ENCODE data around the gene PTPRC. TPM values are rescaled to one million over a fixed set of nuclear protein-coding genes. Genes with fewer than 3 reads are reported as not detected.

The PTPRC gene
- total RNA-seq, 1 donor from 2014 or later: not detected

DNA sequence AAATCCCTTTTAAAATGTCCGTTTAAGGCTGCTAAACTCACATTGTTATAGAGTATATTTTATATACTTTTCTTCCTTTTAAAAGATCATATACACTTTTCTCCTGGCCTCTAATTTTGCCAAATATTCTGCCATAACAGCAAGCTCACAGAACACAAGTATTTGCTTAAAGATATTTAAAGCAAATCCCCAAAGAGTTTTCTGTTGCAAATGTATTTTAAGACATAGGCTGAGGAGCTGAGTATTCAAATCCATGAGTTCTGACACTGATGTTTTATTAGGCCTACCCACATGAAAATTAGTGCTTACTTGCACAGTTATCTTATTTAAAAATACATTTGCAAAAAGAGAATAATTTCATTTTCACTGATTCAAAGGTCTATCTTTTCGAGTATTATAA, 1.7 kb upstream of the PTPRC start:
- no peak for DNase-seq (ENCODE audit: low read depth, low spot score)
- no peaks in the 10 kb centered on the region for H3K4me1 Mint-ChIP-seq
- no peaks in the 10 kb centered on the region for H3K27me3 Mint-ChIP-seq (ENCODE audit: low read depth)
- TF ChIP-seq CTCF (conservative IDR thresholded peaks at IDR 0.05): no peak
- no peaks in the 10 kb centered on the region for H3K9me3 Mint-ChIP-seq
- no peak overlapping the region for H3K27ac Mint-ChIP-seq (ENCODE audit: unreplicated experiment)
- H3K36me3 Mint-ChIP-seq (ENCODE audit: low read depth): no peaks in the 10 kb centered on the region
- H3K4me3 Mint-ChIP-seq: no peak overlapping the region

- Mint-ChIP-seq H3K27ac (ENCODE audit: unreplicated experiment) (no peak overlapping the region), H3K9me3 (no peaks in the 10 kb centered on the region), H3K4me3 (no peak overlapping the region), H3K4me1 (no peaks in the 10 kb centered on the region), H3K27me3 (ENCODE audit: low read depth) (no peaks in the 10 kb centered on the region), H3K36me3 (ENCODE audit: low read depth) (no peaks in the 10 kb centered on the region)
- TF ChIP-seq CTCF (conservative IDR thresholded peaks at IDR 0.05): no peak
- DNase-seq (ENCODE audit: low read depth, low spot score): no peak
These were observed 863 bp upstream of the PTPRC start for GRCh38 chr1:198637916-198638437.

- no peak for TF ChIP-seq CTCF (conservative IDR thresholded peaks at IDR 0.05)
- H3K4me1 Mint-ChIP-seq: no peaks in the 10 kb centered on the region
- no peak overlapping the region for H3K4me3 Mint-ChIP-seq
- DNase-seq (ENCODE audit: low read depth, low spot score): no peak
- H3K9me3 Mint-ChIP-seq: no peaks in the 10 kb centered on the region
- H3K27ac Mint-ChIP-seq (ENCODE audit: unreplicated experiment): no peak overlapping the region
- H3K27me3 Mint-ChIP-seq (ENCODE audit: low read depth): no peaks in the 10 kb centered on the region
- H3K36me3 Mint-ChIP-seq (ENCODE audit: low read depth): no peaks in the 10 kb centered on the region
These were observed 399 bp upstream of the PTPRC start for GRCh38 chr1:198638441-198638840.

DNA sequence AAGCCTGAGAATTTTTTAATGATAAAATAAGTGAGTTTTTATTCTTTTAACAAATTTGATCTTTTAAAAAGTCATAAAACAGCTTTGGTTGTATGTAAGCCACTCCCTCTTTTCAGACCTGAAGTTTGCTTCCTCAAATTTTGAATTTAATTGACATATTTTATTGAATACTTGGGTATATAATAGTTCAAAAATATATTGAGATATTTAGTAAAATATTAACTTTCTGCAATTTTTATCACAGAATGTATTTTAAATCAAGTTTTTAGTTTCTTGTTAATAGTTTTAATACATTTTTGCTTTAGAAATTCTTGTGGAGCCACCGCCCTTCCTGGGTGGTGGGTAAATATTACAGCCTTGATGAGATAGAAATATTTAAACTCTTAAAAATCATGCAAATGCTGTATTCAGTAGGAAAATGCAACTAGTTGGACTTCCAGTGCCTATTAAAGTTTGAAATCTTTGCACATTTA, 867 bp downstream of the PTPRC start:
- Mint-ChIP-seq H3K9me3 (no peaks in the 10 kb centered on the region), H3K4me3 (no peak overlapping the region), H3K27me3 (ENCODE audit: low read depth) (no peaks in the 10 kb centered on the region), H3K36me3 (ENCODE audit: low read depth) (no peaks in the 10 kb centered on the region), H3K27ac (ENCODE audit: unreplicated experiment) (no peak overlapping the region), H3K4me1 (no peaks in the 10 kb centered on the region)
- no peak for DNase-seq (ENCODE audit: low read depth, low spot score)
- TF ChIP-seq CTCF (conservative IDR thresholded peaks at IDR 0.05): no peak

GRCh38 chr1:198640174-198640573, 1.3 kb downstream of the PTPRC start:
- no peak overlapping the region for H3K4me3 Mint-ChIP-seq
- no peaks in the 10 kb centered on the region for H3K27me3 Mint-ChIP-seq (ENCODE audit: low read depth)
- DNase-seq (ENCODE audit: low read depth, low spot score): no peak
- no peaks in the 10 kb centered on the region for H3K4me1 Mint-ChIP-seq
- no peak for TF ChIP-seq CTCF (conservative IDR thresholded peaks at IDR 0.05)
- H3K27ac Mint-ChIP-seq (ENCODE audit: unreplicated experiment): no peak overlapping the region
- no peaks in the 10 kb centered on the region for H3K9me3 Mint-ChIP-seq
- H3K36me3 Mint-ChIP-seq (ENCODE audit: low read depth): no peaks in the 10 kb centered on the region
